ENCODE data around the gene FCMR.

DNA sequence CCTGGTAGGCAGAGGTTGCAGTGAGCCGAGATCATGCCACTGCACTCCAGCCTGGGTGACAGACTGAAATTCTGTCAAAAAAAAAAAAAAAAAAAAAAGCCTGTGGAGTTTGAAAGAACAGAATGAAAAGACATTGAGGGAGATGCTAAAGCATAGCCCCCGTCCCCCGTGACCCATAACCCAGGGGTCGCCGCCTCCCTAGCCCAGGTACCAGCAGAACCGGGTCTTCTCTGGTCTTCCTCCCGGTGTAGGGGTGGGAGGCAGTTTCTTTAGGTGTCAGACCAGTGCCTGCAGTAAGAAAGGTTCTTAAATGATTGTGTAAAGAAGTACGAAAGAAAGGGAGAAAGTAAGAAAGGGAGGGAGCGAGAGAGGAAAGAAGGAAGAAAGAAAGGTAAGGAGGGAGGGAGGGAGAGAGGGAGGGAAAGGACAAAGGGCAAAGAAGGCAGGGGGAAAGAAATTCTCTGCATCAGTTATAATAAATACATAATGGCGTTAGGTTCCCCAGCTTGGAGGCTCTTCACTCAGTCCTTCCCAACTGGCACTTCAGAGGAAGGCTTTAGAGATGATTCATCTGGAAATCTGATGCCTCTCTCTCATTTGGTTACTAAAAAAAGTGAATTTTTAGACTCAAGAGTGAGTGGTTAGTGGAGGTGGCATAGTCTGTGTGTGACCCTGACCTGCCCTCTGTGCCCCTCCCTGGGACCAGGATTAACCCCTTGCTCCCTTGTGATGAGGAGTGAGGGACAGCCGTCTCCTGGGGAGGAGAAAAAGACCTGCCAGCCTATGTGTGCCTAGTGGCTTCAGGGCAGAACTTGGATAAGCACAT is 23.4 kb downstream of the FCMR start:
- TF ChIP-seq GATA2 (IDR thresholded peaks at IDR 0.05; ENCODE audit: low read depth, low read length) (no peak), GATA3 (IDR thresholded peaks at IDR 0.05; ENCODE audit: low read depth, low read length) (no peak)

Measured in SH-SY5Y (cell line).